ENCODE results near the gene RALGAPA1. TPM values are rescaled to one million over a fixed set of nuclear protein-coding genes. Genes with fewer than 3 reads are reported as not detected.

RALGAPA1 gene
- total and polyA plus RNA-seq, 2 experiments from 2014 or later: 21.9 to 27.3 TPM

DNA sequence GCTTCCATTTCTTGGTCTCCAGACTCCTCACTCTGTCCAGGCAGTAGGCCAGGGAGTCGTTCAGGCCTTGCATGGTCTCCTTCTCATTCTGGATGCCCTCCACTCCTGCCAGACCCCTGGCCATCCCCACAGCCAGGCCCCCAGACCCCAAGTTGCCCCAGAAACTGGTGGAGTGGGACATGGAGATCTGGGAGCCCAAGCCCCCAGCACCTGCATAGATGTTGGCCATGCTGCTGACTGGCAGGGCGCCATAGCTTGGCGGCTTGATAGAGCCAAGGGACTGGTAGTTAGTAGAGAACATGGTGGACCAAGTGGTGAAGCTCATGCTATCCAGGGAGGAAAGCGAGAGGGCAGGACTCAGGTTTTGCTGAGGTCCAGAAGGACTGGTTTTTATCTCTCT, 296.3 kb downstream of the RALGAPA1 start:
- Histone ChIP-seq H3K4me3 (no peak overlapping the region), H3K36me3 (ENCODE audit: insufficient read depth) (no peaks in the 10 kb centered on the region), H3K4me1 (ENCODE audit: insufficient read depth) (no peaks in the 10 kb centered on the region), H4K20me1 (replicated peaks; ENCODE audit: insufficient read depth) (no peaks in the 10 kb centered on the region), H3K9me2 (ENCODE audit: insufficient read depth) (no peaks in the 10 kb centered on the region), H3K27me3 (ENCODE audit: insufficient read depth) (no peaks in the 10 kb centered on the region), H3F3A (replicated peaks; ENCODE audit: low read depth) (no peaks in the 10 kb centered on the region), H2AFZ (no peak overlapping the region), H3K4me2 (no peak overlapping the region), H3K79me2 (replicated peaks; ENCODE audit: insufficient read depth) (no peaks in the 10 kb centered on the region), H3K27ac (ENCODE audit: low read depth) (no peak overlapping the region)
- H3K4me1 Mint-ChIP-seq: no peaks in the 10 kb centered on the region
- no peak for ATAC-seq
- H3K27ac Mint-ChIP-seq: no peak overlapping the region
- no peaks in the 10 kb centered on the region; the same call in 2 of the 3 replicates for H3K36me3 Mint-ChIP-seq (ENCODE audit: low read depth)
- TF ChIP-seq EZH2 (IDR thresholded peaks at IDR 0.05; ENCODE audit: low read depth, unreplicated experiment) (no peak), ZNF462 (CRISPR knock-in tag; IDR thresholded peaks at IDR 0.05) (no peak), EZH2phosphoT487 (IDR thresholded peaks at IDR 0.05; ENCODE audit: unreplicated experiment) (no peak), ZNF114 (CRISPR knock-in tag; IDR thresholded peaks at IDR 0.05) (no peak), STAT1 (IDR thresholded peaks at IDR 0.05; ENCODE audit: unreplicated experiment) (no peak), CREB1 (CRISPR knock-in tag; IDR thresholded peaks at IDR 0.05; ENCODE audit: low read depth) (no peak), CTCF (conservative IDR thresholded peaks at IDR 0.05; ENCODE audit: low read depth in 2 of 2) (no peak), ZNF331 (CRISPR knock-in tag; IDR thresholded peaks at IDR 0.05; ENCODE audit: low read depth) (no peak), POLR2AphosphoS5 (IDR thresholded peaks at IDR 0.05; ENCODE audit: low read depth) (no peak), NANOG (IDR thresholded peaks at IDR 0.05; ENCODE audit: borderline replicate concordance) (no peak), ETS1 (IDR thresholded peaks at IDR 0.05) (no peak), JUNB (IDR thresholded peaks at IDR 0.05; ENCODE audit: unreplicated experiment) (no peak)
- TF ChIP-seq, protein P1, sequence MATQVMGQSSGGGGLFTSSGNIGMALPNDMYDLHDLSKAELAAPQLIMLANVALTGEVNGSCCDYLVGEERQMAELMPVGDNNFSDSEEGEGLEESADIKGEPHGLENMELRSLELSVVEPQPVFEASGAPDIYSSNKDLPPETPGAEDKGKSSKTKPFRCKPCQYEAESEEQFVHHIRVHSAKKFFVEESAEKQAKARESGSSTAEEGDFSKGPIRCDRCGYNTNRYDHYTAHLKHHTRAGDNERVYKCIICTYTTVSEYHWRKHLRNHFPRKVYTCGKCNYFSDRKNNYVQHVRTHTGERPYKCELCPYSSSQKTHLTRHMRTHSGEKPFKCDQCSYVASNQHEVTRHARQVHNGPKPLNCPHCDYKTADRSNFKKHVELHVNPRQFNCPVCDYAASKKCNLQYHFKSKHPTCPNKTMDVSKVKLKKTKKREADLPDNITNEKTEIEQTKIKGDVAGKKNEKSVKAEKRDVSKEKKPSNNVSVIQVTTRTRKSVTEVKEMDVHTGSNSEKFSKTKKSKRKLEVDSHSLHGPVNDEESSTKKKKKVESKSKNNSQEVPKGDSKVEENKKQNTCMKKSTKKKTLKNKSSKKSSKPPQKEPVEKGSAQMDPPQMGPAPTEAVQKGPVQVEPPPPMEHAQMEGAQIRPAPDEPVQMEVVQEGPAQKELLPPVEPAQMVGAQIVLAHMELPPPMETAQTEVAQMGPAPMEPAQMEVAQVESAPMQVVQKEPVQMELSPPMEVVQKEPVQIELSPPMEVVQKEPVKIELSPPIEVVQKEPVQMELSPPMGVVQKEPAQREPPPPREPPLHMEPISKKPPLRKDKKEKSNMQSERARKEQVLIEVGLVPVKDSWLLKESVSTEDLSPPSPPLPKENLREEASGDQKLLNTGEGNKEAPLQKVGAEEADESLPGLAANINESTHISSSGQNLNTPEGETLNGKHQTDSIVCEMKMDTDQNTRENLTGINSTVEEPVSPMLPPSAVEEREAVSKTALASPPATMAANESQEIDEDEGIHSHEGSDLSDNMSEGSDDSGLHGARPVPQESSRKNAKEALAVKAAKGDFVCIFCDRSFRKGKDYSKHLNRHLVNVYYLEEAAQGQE (IDR thresholded peaks at IDR 0.05; ENCODE audit: unreplicated experiment): no peak
- no peak for DNase-seq (ENCODE audit: low spot score)
- no peaks in the 10 kb centered on the region for H3K27me3 Mint-ChIP-seq (ENCODE audit: insufficient read depth, low read depth, poor library complexity)
- peaks cover 15% of the 10 kb centered on the region for H3K9me3 Mint-ChIP-seq
- H3K4me3 Mint-ChIP-seq: no peak overlapping the region

Data from GM23338 (cell line).